Ovary (tissue), 3 donors: ENCODE data around the gene GPN1.

Source experiments
- CTCF ChIP-seq, 3 donors: fragments of 450-650 bp in 2 of 3; fragments of 200-600 bp in 1 of 3; IDR thresholded peaks; one replicate each; pipeline versions ENCODE4 v1.5.1 to v1.8.0; 2016 to 2022; ENCODE audit warnings: antibody characterized with exemption in 3 of 3, mild to moderate bottlenecking in 1 of 3
- POLR2A ChIP-seq: fragments of 450-650 bp; IDR thresholded peaks from one replicate; pipeline ENCODE4 v1.6.1; 2017; ENCODE audit warnings: antibody characterized with exemption, mild to moderate bottlenecking, moderate library complexity
- donor health status: DM: no; HTN: no; CAD: no.

DNA sequence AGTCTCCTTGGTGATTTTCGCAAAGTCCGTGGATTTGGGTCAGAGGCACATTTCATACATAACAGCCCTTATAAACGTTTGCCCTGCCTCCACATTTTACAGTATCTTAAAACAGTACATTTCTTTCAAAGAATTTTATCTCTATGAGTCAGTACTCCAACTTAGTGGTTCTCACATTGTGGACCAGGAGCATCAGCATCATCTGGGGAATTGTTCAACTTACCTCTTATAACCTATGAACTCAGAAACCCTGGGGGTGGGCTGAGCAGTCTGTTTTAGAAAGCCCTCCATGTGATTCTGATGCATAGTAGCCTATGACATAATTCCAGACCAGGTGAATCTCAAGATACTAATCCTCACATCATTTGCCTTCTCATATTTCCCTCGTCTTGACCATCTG lies 22.2 kb downstream of the GPN1 start:
- TF ChIP-seq CTCF (IDR thresholded peaks at IDR 0.05) (no peak), POLR2A (no peak)
